ENCODE data around the gene KIFAP3. TPM values are rescaled to one million over a fixed set of nuclear protein-coding genes. Genes with fewer than 3 reads are reported as not detected.
"Not testable (repeated sequence)": the region's sequence is repeated elsewhere in the genome, so short reads cannot be mapped to it uniquely, and the experiment has no call there.

KIFAP3 gene
- total RNA-seq, 1 experiment from 2014 or later: 20.0 TPM

GRCh38 chr1:170009551-170009950, 64.9 kb downstream of the KIFAP3 start:
- no peaks in the 10 kb centered on the region for H3K9me3 ChIP-seq (ENCODE audit: control insufficient read depth, insufficient read depth, low read depth, low read length)
- no peak overlapping the region for H3K4me3 ChIP-seq (ENCODE audit: low read depth in 2 of 2, low read length in 2 of 2)
- H3K27ac ChIP-seq (ENCODE audit: low read length): no peak overlapping the region
- ATAC-seq (no peak), DNase-seq (ENCODE audit: low read depth, low spot score) (no peak)
- ChIA-PET POLR2A (no interaction called here), CTCF (no interaction called here)
- BruUV-seq (replicated peaks): no TSS peak
- no peaks in the 10 kb centered on the region for H3K4me1 ChIP-seq (ENCODE audit: control insufficient read depth, insufficient read depth, low read length)
- TF ChIP-seq CTCF (IDR thresholded peaks at IDR 0.05) (no peak), SIN3A (IDR thresholded peaks at IDR 0.05; ENCODE audit: borderline replicate concordance, insufficient read depth, low read depth, low read length) (no peak), REST (IDR thresholded peaks at IDR 0.05; ENCODE audit: insufficient read depth in 1 of 2, low read depth in 2 of 2, low read length in 1 of 2) (no peak), POLR2AphosphoS5 (IDR thresholded peaks at IDR 0.05; ENCODE audit: low read depth, low read length) (no peak), TCF7L2 (IDR thresholded peaks at IDR 0.05; ENCODE audit: low read depth, low read length) (no peak)
- no peaks in the 10 kb centered on the region for H3K36me3 ChIP-seq (ENCODE audit: control insufficient read depth, insufficient read depth, low read length)
- no peaks in the 10 kb centered on the region for H3K27me3 ChIP-seq (ENCODE audit: control insufficient read depth, insufficient read depth, low read length)
- intact Hi-C loops (cut with micrococcal nuclease; ENCODE audit: unreplicated experiment) (no loop called here), in situ Hi-C loops (cut with HindIII; ENCODE audit: low pct_unique_long_range_greater_than_20kb, low sequenced_read_pairs) (no loop called here)

GRCh38 chr1:170008745-170009144, 65.8 kb downstream of the KIFAP3 start:
- POLR2A ChIA-PET; ATAC-seq; H3K36me3 ChIP-seq (ENCODE audit: control insufficient read depth, insufficient read depth, low read length); in situ Hi-C loops (cut with HindIII; ENCODE audit: low pct_unique_long_range_greater_than_20kb, low sequenced_read_pairs); H3K9me3 ChIP-seq (ENCODE audit: control insufficient read depth, insufficient read depth, low read depth, low read length); H3K27me3 ChIP-seq (ENCODE audit: control insufficient read depth, insufficient read depth, low read length); H3K4me1 ChIP-seq (ENCODE audit: control insufficient read depth, insufficient read depth, low read length); DNase-seq (ENCODE audit: low read depth, low spot score); intact Hi-C loops (cut with micrococcal nuclease; ENCODE audit: unreplicated experiment); H3K4me3 ChIP-seq (ENCODE audit: low read depth in 2 of 2, low read length in 2 of 2); H3K27ac ChIP-seq (ENCODE audit: low read length); CTCF ChIA-PET; BruUV-seq (replicated peaks): not testable (repeated sequence)

- ATAC-seq; DNase-seq (ENCODE audit: low read depth, low spot score); in situ Hi-C loops (cut with HindIII; ENCODE audit: low pct_unique_long_range_greater_than_20kb, low sequenced_read_pairs); BruUV-seq (replicated peaks); intact Hi-C loops (cut with micrococcal nuclease; ENCODE audit: unreplicated experiment); H3K36me3 ChIP-seq (ENCODE audit: control insufficient read depth, insufficient read depth, low read length); H3K9me3 ChIP-seq (ENCODE audit: control insufficient read depth, insufficient read depth, low read depth, low read length); POLR2A ChIA-PET; H3K4me3 ChIP-seq (ENCODE audit: low read depth in 2 of 2, low read length in 2 of 2); CTCF ChIA-PET; H3K27me3 ChIP-seq (ENCODE audit: control insufficient read depth, insufficient read depth, low read length): not testable (repeated sequence)
- Histone ChIP-seq H3K27ac (ENCODE audit: low read length) (peak overlapping the region; percentile 39; the same call in 1 of the 2 replicates), H3K4me1 (ENCODE audit: control insufficient read depth, insufficient read depth, low read length) (peaks cover 18% of the 10 kb centered on the region; the same call in 1 of the 2 replicates)
Measured at GRCh38 chr1:170003270-170003835, 71.1 kb downstream of the KIFAP3 start.
